KMS-11 (cell line): ENCODE measurements around the gene CLCNKA.
A peak's percentile ranks its signal among the peaks of the same experiment; 100 is the strongest.
"Not testable (repeated sequence)": the region's sequence is repeated elsewhere in the genome, so short reads cannot be mapped to it uniquely, and the experiment has no call there.

ENCODE experiments used
- H2AFZ ChIP-seq: fragments of 200-600 bp; sonication (generic); 2 replicates; pipeline ENCODE4 v1.6.1; 2016; ENCODE audit warnings: antibody characterized with exemption, mixed run types, low read depth
- H3K27ac ChIP-seq: fragments of 200-600 bp; sonication (generic); 2 replicates; pipeline ENCODE4 v1.6.1; 2016; ENCODE audit warnings: mild to moderate bottlenecking, mixed run types
- H3K27me3 ChIP-seq: fragments of 200-600 bp; sonication (generic); 2 replicates; pipeline ENCODE4 v1.6.1; 2017; ENCODE audit warnings: mild to moderate bottlenecking, low read depth, mixed run types, moderate library complexity; ENCODE audit not compliant: insufficient read depth
- H3K36me3 ChIP-seq: fragments of 200-600 bp; sonication (generic); 2 replicates; pipeline ENCODE4 v1.6.1; 2017; ENCODE audit warnings: mild to moderate bottlenecking, mixed run types; ENCODE audit not compliant: insufficient read depth
- H3K4me1 ChIP-seq: fragments of 200-600 bp; sonication (generic); 2 replicates; pipeline ENCODE4 v1.6.1; 2016; ENCODE audit warnings: mild to moderate bottlenecking, low read depth, mixed run types; ENCODE audit not compliant: poor library complexity, severe bottlenecking
- H3K4me2 ChIP-seq: fragments of 200-600 bp; sonication (generic); 2 replicates; pipeline ENCODE4 v1.7.0; 2016; ENCODE audit warnings: mild to moderate bottlenecking, mixed run types
- H3K4me3 ChIP-seq: fragments of 200-600 bp; sonication (generic); IDR thresholded peaks from 2 replicates; pipeline ENCODE4 v1.6.1; 2017; ENCODE audit warnings: low read depth, low read length, mixed read lengths; ENCODE audit not compliant: insufficient read depth
- H3K79me2 ChIP-seq: fragments of 200-600 bp; sonication (generic); 2 replicates; pipeline ENCODE4 v1.6.1; 2016; ENCODE audit warnings: low read depth, mixed run types; ENCODE audit not compliant: insufficient read depth
- H3K9ac ChIP-seq: fragments of 200-600 bp; sonication (generic); 2 replicates; pipeline ENCODE4 v1.6.1; 2016; ENCODE audit warnings: mild to moderate bottlenecking, mixed run types
- H4K20me1 ChIP-seq: fragments of 200-600 bp; sonication (generic); 2 replicates; pipeline ENCODE4 v1.6.1; 2016; ENCODE audit warnings: mild to moderate bottlenecking, mixed run types; ENCODE audit not compliant: insufficient read depth
- CTCF ChIP-seq: fragments of 200-600 bp; sonication (generic); conservative IDR thresholded peaks from 2 replicates; pipeline ENCODE4 v1.6.1; 2017; ENCODE audit warnings: low read depth, mild to moderate bottlenecking, antibody characterized with exemption, low read length, moderate library complexity, mixed read lengths

Gene CLCNKA

GRCh38 chr1:16042096-16042495 is 20.3 kb downstream of the CLCNKA start:
- Histone ChIP-seq H3K4me1 (no peaks in the 10 kb centered on the region), H3K4me2 (no peak overlapping the region), H3K9ac (no peak overlapping the region), H3K27me3 (peaks cover 34% of the 10 kb centered on the region), H3K27ac (no peak overlapping the region), H3K4me3 (no peak overlapping the region), H3K79me2 (no peaks in the 10 kb centered on the region), H3K36me3 (no peaks in the 10 kb centered on the region), H2AFZ (no peak overlapping the region), H4K20me1 (no peaks in the 10 kb centered on the region)
- TF ChIP-seq CTCF, result peak; percentile 34; the same call in 1 of the 2 replicates

- not testable (repeated sequence) for H3K79me2 ChIP-seq, H3K4me3 ChIP-seq, H4K20me1 ChIP-seq, H3K36me3 ChIP-seq, H2AFZ ChIP-seq, H3K27ac ChIP-seq, H3K4me2 ChIP-seq, H3K9ac ChIP-seq, H3K4me1 ChIP-seq
- H3K27me3 ChIP-seq, result peaks cover 38% of the 10 kb centered on the region
These were observed 20.8 kb downstream of the CLCNKA start for GRCh38 chr1:16042654-16043053.

- Histone ChIP-seq H3K79me2 (no peaks in the 10 kb centered on the region), H3K4me2 (no peak within 1 kb of the TSS)
These were observed 21.7 kb downstream of the CLCNKA start, which contains the start of gene CLCNKB for GRCh38 chr1:16043521-16043920. TSS of gene CLCNKB (plus strand) at chr1:16043782. CDS start at chr1:16044493, 711 bp downstream.

GRCh38 chr1:16043950-16044349 is 22.1 kb downstream of the CLCNKA start:
- no peak for TF ChIP-seq CTCF

More at GRCh38 chr1:16043521-16043920, 21.7 kb downstream of the CLCNKA start, which contains the start of gene CLCNKB:
- TF ChIP-seq CTCF, result no peak
- no peak within 1 kb of the TSS for H3K27ac ChIP-seq
- no peak within 1 kb of the TSS for H3K9ac ChIP-seq
- H3K4me3 ChIP-seq, result no peak within 1 kb of the TSS
- no peaks in the 10 kb centered on the region for H3K36me3 ChIP-seq
- H4K20me1 ChIP-seq, result no peaks in the 10 kb centered on the region
- no peak within 1 kb of the TSS for H2AFZ ChIP-seq
- H3K4me1 ChIP-seq, result no peaks in the 10 kb centered on the region
- peaks cover 40% of the 10 kb centered on the region for H3K27me3 ChIP-seq

GRCh38 chr1:16046842-16047241 is 25.0 kb downstream of the CLCNKA start:
- Histone ChIP-seq H3K79me2 (no peaks in the 10 kb centered on the region), H3K4me2 (no peak overlapping the region), H4K20me1 (no peaks in the 10 kb centered on the region), H3K27ac (no peak overlapping the region), H3K36me3 (no peaks in the 10 kb centered on the region), H2AFZ (no peak overlapping the region), H3K27me3 (peaks cover 32% of the 10 kb centered on the region), H3K4me1 (no peaks in the 10 kb centered on the region), H3K9ac (no peak overlapping the region), H3K4me3 (no peak overlapping the region)
- no peak for TF ChIP-seq CTCF

More at GRCh38 chr1:16043950-16044349, 22.1 kb downstream of the CLCNKA start:
- Histone ChIP-seq H3K4me2 (no peak overlapping the region), H3K9ac (no peak overlapping the region), H3K79me2 (no peaks in the 10 kb centered on the region), H3K4me3 (no peak overlapping the region), H3K27me3 (peaks cover 40% of the 10 kb centered on the region), H4K20me1 (no peaks in the 10 kb centered on the region), H3K27ac (no peak overlapping the region), H2AFZ (no peak overlapping the region), H3K4me1 (no peaks in the 10 kb centered on the region), H3K36me3 (no peaks in the 10 kb centered on the region)
